Transverse colon (tissue), 4 donors: Measurements from ENCODE around the gene EYA4. TPM values are rescaled to one million over a fixed set of nuclear protein-coding genes. Genes with fewer than 3 reads are reported as not detected.

Source experiments
- DNase-seq: peaks from one replicate; pipeline ENCODE4 v3.0.0-alpha.2; 2019
- H3K27ac ChIP-seq, 4 donors: fragments of 200-600 bp; sonication (generic); 2 replicates each; pipeline ENCODE4 v1.5.1; 2016 to 2018; ENCODE audit warnings: inconsistent platforms in 4 of 4
- H3K27me3 ChIP-seq: fragments of 200-600 bp; sonication (generic); 2 replicates; pipeline ENCODE4 v1.5.1; 2017; ENCODE audit warnings: inconsistent platforms
- H3K36me3 ChIP-seq, 4 donors: fragments of 200-600 bp; sonication (generic); 2 replicates each; pipeline ENCODE4 v1.5.1; 2017 to 2019; ENCODE audit warnings: inconsistent platforms in 4 of 4
- H3K4me1 ChIP-seq, 4 donors: fragments of 200-600 bp; sonication (generic); 2 replicates each; pipeline ENCODE4 v1.5.1; 2017 to 2020; ENCODE audit warnings: inconsistent platforms in 4 of 4
- H3K4me3 ChIP-seq, 4 donors: fragments of 200-600 bp; sonication (generic); 1 replicate in 1 of 4; 2 replicates in 3 of 4; pipeline versions ENCODE4 v1.5.1 to v1.6.1; 2017 to 2019; ENCODE audit warnings: inconsistent platforms in 4 of 4
- H3K9me3 ChIP-seq, 2 donors: fragments of 200-600 bp; sonication (generic); 2 replicates each; pipeline ENCODE4 v1.5.1; 2017 to 2019; ENCODE audit warnings: inconsistent platforms in 2 of 2
- EP300 ChIP-seq: sonication (generic); formaldehyde crosslinking; IDR thresholded peaks from one replicate; pipeline ENCODE4 v1.6.1; 2017; ENCODE audit warnings: antibody characterized with exemption, low read depth
- POLR2A ChIP-seq: fragments of 450-650 bp; IDR thresholded peaks from one replicate; pipeline ENCODE4 v1.6.1; 2016; ENCODE audit warnings: antibody characterized with exemption, mild to moderate bottlenecking, moderate library complexity
- POLR2AphosphoS5 ChIP-seq, 3 donors: sonication (generic); formaldehyde crosslinking; IDR thresholded peaks; one replicate each; pipeline ENCODE4 v1.6.1; 2016; ENCODE audit warnings: antibody characterized with exemption in 3 of 3
- WGBS, 2 donors: methylation state at CpG; one replicate each; pipeline ENCODE4 v1.1.5; 2018; ENCODE audit warnings: low coverage in 1 of 2; 5-methylcytosine and 5-hydroxymethylcytosine counted together
- in situ Hi-C, 4 donors: fragments of 200-750 bp; cut with MboI; loops; one replicate each; pipeline versions ENCODE4 v1.15.0 to v1.15.1; 2017; ENCODE audit warnings: low sequenced_read_pairs in 3 of 4, low pct_ligation_motif_present in 1 of 4, low pct_unique_long_range_greater_than_20kb in 1 of 4
- intact Hi-C: fragments of 100-400 bp; cut with DNase I; formaldehyde crosslinking; loops from one replicate; pipeline ENCODE4 v1.15.1; 2023; ENCODE audit warnings: low total_unique reads
- total RNA-seq, 4 donors: library from RNA; depleted of rRNA; stranded (reverse); fragments of >200 nt; gene quantifications; one replicate each; pipeline ENCODE4 v1.1.0, GENCODE V29; 2016
- TF ChIP-seq, protein P1 (sequence below), 5 experiments: fragments of 200-600 bp in 3 of 5; fragments of 450-650 bp in 2 of 5; sonication (generic) in 3 of 5; IDR thresholded peaks; 1 replicate in 2 of 5; 2 replicates in 3 of 5; pipeline ENCODE4 v1.5.1; 2016 to 2017; ENCODE audit warnings: antibody characterized with exemption in 5 of 5, inconsistent platforms in 3 of 5, mild to moderate bottlenecking in 2 of 5, moderate library complexity in 1 of 5

EYA4 gene
- total RNA-seq, 4 donors from 2014 or later = 0.27 to 0.64 TPM; not detected in 2

DNA sequence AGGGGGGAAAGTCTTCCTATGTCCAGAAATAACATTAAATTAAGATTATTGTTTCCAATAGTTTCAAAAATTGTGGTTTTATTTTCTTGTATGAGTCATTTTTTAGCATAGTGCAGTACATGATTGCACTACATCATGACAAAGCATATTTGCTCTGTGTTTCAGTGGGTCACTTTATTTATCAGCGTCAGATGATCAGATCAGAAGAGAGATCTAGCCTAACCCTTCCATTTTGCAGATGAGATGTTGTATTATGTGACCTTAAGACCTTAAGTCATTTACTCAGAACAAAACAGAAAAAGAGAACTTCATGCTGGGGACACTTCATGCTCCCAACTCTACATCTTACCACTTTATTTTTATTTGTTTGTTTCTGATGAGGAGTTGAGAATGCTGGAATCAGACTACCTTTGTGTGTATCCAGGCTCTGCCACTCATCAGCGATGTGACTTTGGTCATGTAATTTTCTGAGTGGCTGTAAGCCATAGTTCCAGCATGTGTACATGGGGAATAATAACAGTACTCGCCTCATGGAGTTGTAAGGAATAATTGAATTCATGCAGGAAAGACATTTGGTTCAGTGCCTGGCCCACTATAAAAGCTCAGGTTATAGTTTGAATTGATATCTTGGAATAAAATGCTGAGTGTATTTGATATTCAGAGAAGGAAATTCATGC, 13.5 kb downstream of the EYA4 start:
- Histone ChIP-seq H3K36me3 (no peaks in the 10 kb centered on the region), H3K27ac (no peak overlapping the region), H3K9me3 (no peaks in the 10 kb centered on the region), H3K4me1 (no peaks in the 10 kb centered on the region), H3K27me3 (peaks cover 6% of the 10 kb centered on the region), H3K4me3 (no peak overlapping the region)
- TF ChIP-seq, protein P1, sequence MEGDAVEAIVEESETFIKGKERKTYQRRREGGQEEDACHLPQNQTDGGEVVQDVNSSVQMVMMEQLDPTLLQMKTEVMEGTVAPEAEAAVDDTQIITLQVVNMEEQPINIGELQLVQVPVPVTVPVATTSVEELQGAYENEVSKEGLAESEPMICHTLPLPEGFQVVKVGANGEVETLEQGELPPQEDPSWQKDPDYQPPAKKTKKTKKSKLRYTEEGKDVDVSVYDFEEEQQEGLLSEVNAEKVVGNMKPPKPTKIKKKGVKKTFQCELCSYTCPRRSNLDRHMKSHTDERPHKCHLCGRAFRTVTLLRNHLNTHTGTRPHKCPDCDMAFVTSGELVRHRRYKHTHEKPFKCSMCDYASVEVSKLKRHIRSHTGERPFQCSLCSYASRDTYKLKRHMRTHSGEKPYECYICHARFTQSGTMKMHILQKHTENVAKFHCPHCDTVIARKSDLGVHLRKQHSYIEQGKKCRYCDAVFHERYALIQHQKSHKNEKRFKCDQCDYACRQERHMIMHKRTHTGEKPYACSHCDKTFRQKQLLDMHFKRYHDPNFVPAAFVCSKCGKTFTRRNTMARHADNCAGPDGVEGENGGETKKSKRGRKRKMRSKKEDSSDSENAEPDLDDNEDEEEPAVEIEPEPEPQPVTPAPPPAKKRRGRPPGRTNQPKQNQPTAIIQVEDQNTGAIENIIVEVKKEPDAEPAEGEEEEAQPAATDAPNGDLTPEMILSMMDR (IDR thresholded peaks at IDR 0.05) = no peak
- TF ChIP-seq POLR2A (no peak), POLR2AphosphoS5 (IDR thresholded peaks at IDR 0.05) (no peak), EP300 (no peak)
- DNase-seq = no peak
- 45 to 61% methylated on average over 3 of the region's 3 CpGs for WGBS, 2 donors
- intact Hi-C loops = no loop called here
- in situ Hi-C loops = no loop called here

DNA sequence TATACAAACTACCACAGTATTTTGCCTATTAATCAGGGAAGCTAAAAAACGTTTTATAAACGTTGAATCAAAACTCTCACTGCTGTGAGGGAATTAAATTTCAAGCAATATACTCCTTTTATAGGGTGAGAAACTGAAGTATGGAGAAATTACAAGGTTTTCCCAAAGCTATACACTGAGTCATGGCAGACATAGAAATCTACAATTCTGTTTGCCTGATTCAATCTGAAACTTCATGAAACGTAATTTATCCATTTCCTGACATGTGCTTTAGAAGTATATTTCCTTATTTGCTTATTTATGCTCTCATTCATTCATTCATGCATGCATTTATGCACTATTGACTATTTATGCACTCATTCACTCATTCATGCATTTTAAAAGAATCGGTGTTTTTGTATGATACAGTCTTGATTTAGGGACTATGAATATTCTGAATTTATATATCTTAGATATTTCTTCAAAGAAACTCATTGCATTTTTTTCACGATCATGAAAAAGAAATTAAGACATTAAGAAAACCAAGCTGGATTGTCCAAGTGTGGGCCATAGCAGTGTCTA, 16.5 kb downstream of the EYA4 start:
- Histone ChIP-seq H3K27ac (no peak overlapping the region), H3K9me3 (no peaks in the 10 kb centered on the region), H3K36me3 (no peaks in the 10 kb centered on the region), H3K27me3 (peaks cover 5% of the 10 kb centered on the region), H3K4me3 (no peak overlapping the region), H3K4me1 (no peaks in the 10 kb centered on the region)
- 38 to 44% methylated on average over 5 of the region's 5 CpGs for WGBS, 2 donors
- TF ChIP-seq POLR2AphosphoS5 (IDR thresholded peaks at IDR 0.05) = no peak
- TF ChIP-seq POLR2A = no peak
- no peak for TF ChIP-seq EP300
- TF ChIP-seq, protein P1 (IDR thresholded peaks at IDR 0.05) = no peak
- in situ Hi-C loops = no loop called here
- intact Hi-C loops = no loop called here
- no peak for DNase-seq

DNA sequence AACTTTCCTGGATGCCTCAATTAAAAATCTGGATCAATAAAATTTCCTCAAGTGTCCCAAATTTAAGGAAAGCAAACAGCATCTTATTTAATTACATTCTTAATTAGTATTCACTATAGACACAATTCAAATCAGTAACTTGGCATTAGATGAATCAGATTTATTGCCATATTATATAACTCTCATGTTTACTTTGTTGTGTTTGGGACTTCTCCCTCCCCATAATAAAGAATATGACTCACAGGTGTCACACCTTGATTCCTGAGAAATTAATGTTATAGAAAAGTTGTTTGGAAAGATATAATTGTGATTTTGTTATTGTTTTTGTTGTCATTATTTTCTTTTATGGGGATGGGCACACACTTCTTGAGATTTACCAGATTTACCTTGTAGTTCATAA, 18.4 kb downstream of the EYA4 start:
- Histone ChIP-seq H3K27me3 (no peaks in the 10 kb centered on the region), H3K4me3 (no peak overlapping the region), H3K36me3 (no peaks in the 10 kb centered on the region), H3K9me3 (no peaks in the 10 kb centered on the region), H3K4me1 (no peaks in the 10 kb centered on the region), H3K27ac (no peak overlapping the region)
- in situ Hi-C loops (no loop called here), intact Hi-C loops (no loop called here)
- TF ChIP-seq POLR2A = no peak
- TF ChIP-seq, protein P1 (IDR thresholded peaks at IDR 0.05) = no peak
- no peak for TF ChIP-seq POLR2AphosphoS5 (IDR thresholded peaks at IDR 0.05)
- TF ChIP-seq EP300 = no peak
- no peak for DNase-seq

DNA sequence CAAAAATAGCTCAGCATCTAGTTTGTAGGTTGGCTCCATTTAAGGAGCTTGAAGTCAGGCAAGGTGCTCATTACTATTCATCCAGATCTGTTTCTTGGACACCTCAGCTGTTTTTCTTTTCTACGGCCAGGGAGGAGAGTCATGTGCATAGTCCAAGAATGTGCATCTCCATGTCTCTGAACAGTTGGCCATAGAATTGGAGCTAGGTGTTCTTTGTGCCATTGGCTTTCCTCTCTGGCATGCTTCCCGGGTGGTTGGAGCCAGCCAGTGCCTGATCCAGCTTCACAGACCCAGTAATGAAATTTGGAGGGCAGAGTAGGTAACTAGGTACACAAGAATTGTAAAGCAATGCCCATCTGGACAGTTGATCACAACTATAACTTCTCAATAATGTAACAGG, 21.6 kb downstream of the EYA4 start:
- intact Hi-C loops = no loop called here
- Histone ChIP-seq H3K4me3 (no peak overlapping the region), H3K27me3 (no peaks in the 10 kb centered on the region), H3K4me1 (no peaks in the 10 kb centered on the region), H3K9me3 (no peaks in the 10 kb centered on the region), H3K27ac (no peak overlapping the region), H3K36me3 (no peaks in the 10 kb centered on the region)
- no peak for TF ChIP-seq POLR2A
- no peak for TF ChIP-seq EP300
- TF ChIP-seq, protein P1 (IDR thresholded peaks at IDR 0.05) = no peak
- DNase-seq = no peak
- in situ Hi-C loops = no loop called here
- 61 to 90% methylated on average over 2 of the region's 2 CpGs for WGBS, 2 donors
